Ectodermal cell (in vitro differentiated cells): ENCODE results near the gene CLDN16.

Experiments
- H3K27ac ChIP-seq: 2 replicates; pipeline ENCODE4 v1.7.0; 2013; ENCODE audit warnings: mild to moderate bottlenecking, low read depth, low read length; ENCODE audit not compliant: insufficient read depth, poor library complexity, severe bottlenecking
- H3K27me3 ChIP-seq: 2 replicates; pipeline ENCODE4 v1.7.0; 2013; ENCODE audit warnings: mild to moderate bottlenecking, low read length; ENCODE audit not compliant: insufficient read depth, control insufficient read depth, poor library complexity, severe bottlenecking
- H3K36me3 ChIP-seq: one replicate; pipeline ENCODE4 v1.7.0; 2013; ENCODE audit warnings: low read length; ENCODE audit not compliant: control insufficient read depth, insufficient read depth
- H3K4me1 ChIP-seq: one replicate; pipeline ENCODE4 v1.7.0; 2013; ENCODE audit warnings: low read length; ENCODE audit not compliant: control insufficient read depth, insufficient read depth
- H3K4me3 ChIP-seq: 2 replicates; pipeline ENCODE4 v1.7.0; 2013; ENCODE audit warnings: low read depth, low read length, control low read depth; ENCODE audit not compliant: insufficient read depth
- H3K9me3 ChIP-seq: 2 replicates; pipeline ENCODE4 v1.7.0; 2013; ENCODE audit warnings: mild to moderate bottlenecking, low read length, moderate library complexity; ENCODE audit not compliant: control insufficient read depth
- WGBS, 2 experiments: methylation state at CpG; one replicate each; pipeline ENCODE4 v1.1.7; 2013; ENCODE audit warnings: missing lambda C conversion rate in 2 of 2; 5-methylcytosine and 5-hydroxymethylcytosine counted together

CLDN16 gene

GRCh38 chr3:190401963-190402362 lies 14.0 kb downstream of the CLDN16 start:
- 84 to 96% methylated on average over 2 to 4 of the region's 4 CpGs for WGBS, 2 experiments
- Histone ChIP-seq H3K27ac (no peak overlapping the region), H3K27me3 (no peaks in the 10 kb centered on the region), H3K9me3 (no peaks in the 10 kb centered on the region), H3K4me1 (no peaks in the 10 kb centered on the region), H3K36me3 (no peaks in the 10 kb centered on the region), H3K4me3 (no peak overlapping the region)

- Histone ChIP-seq H3K4me1 (no peaks in the 10 kb centered on the region), H3K36me3 (no peaks in the 10 kb centered on the region), H3K27ac (no peak overlapping the region), H3K9me3 (no peaks in the 10 kb centered on the region), H3K27me3 (no peaks in the 10 kb centered on the region), H3K4me3 (no peak overlapping the region)
- WGBS, 2 experiments: 93 to 95% methylated on average over 8 of the region's 8 CpGs
Measured at GRCh38 chr3:190404715-190405114, 16.8 kb downstream of the CLDN16 start.

- Histone ChIP-seq H3K4me1 (no peaks in the 10 kb centered on the region), H3K9me3 (no peaks in the 10 kb centered on the region), H3K27ac (no peak overlapping the region), H3K27me3 (no peaks in the 10 kb centered on the region), H3K4me3 (no peak overlapping the region), H3K36me3 (no peaks in the 10 kb centered on the region)
- 92 to 97% methylated on average over 3 of the region's 3 CpGs for WGBS, 2 experiments
Measured at GRCh38 chr3:190414297-190414696, 26.3 kb downstream of the CLDN16 start.

GRCh38 chr3:190424108-190424477 lies 36.1 kb downstream of the CLDN16 start:
- Histone ChIP-seq H3K27me3 (no peaks in the 10 kb centered on the region), H3K4me1 (no peaks in the 10 kb centered on the region), H3K9me3 (no peaks in the 10 kb centered on the region), H3K4me3 (no peak overlapping the region), H3K36me3 (no peaks in the 10 kb centered on the region), H3K27ac (no peak overlapping the region)
- 50 to 53% methylated on average over 2 of the region's 2 CpGs for WGBS, 2 experiments

GRCh38 chr3:190424478-190425439 lies 36.8 kb downstream of the CLDN16 start:
- 31 to 42% methylated on average over 11 to 14 of the region's 16 CpGs for WGBS, 2 experiments
- H3K4me1 ChIP-seq: no peaks in the 10 kb centered on the region
- H3K36me3 ChIP-seq: no peaks in the 10 kb centered on the region
- H3K27me3 ChIP-seq: no peaks in the 10 kb centered on the region
- no peak overlapping the region for H3K27ac ChIP-seq
- no peak overlapping the region for H3K4me3 ChIP-seq
- H3K9me3 ChIP-seq: no peaks in the 10 kb centered on the region

GRCh38 chr3:190425833-190426232 lies 37.9 kb downstream of the CLDN16 start:
- Histone ChIP-seq H3K27ac (no peak overlapping the region), H3K36me3 (no peaks in the 10 kb centered on the region)
- WGBS, 2 experiments: 100% methylated on average over 1 of the region's 1 CpG; no CpG with 5 or more reads in 1 of the 2 experiments

GRCh38 chr3:190426806-190427507 lies 39.0 kb downstream of the CLDN16 start:
- Histone ChIP-seq H3K36me3 (no peaks in the 10 kb centered on the region), H3K27ac (no peak overlapping the region), H3K4me3 (no peak overlapping the region), H3K9me3 (no peaks in the 10 kb centered on the region), H3K27me3 (no peaks in the 10 kb centered on the region), H3K4me1 (no peaks in the 10 kb centered on the region)
- WGBS, 2 experiments: 94 to 97% methylated on average over 6 of the region's 6 CpGs

More at GRCh38 chr3:190425833-190426232, 37.9 kb downstream of the CLDN16 start:
- H3K9me3 ChIP-seq: no peaks in the 10 kb centered on the region
- no peak overlapping the region for H3K4me3 ChIP-seq
- H3K27me3 ChIP-seq: no peaks in the 10 kb centered on the region
- H3K4me1 ChIP-seq: no peaks in the 10 kb centered on the region

- Histone ChIP-seq H3K27ac (no peak overlapping the region), H3K4me1 (no peaks in the 10 kb centered on the region), H3K9me3 (no peaks in the 10 kb centered on the region), H3K27me3 (no peaks in the 10 kb centered on the region), H3K36me3 (no peaks in the 10 kb centered on the region), H3K4me3 (no peak overlapping the region)
- 73% methylated on average over 2 of the region's 2 CpGs; no CpG with 5 or more reads in 1 of the 2 experiments for WGBS, 2 experiments
Measured at GRCh38 chr3:190429681-190430080, 41.7 kb downstream of the CLDN16 start.

GRCh38 chr3:190430906-190431305 lies 42.9 kb downstream of the CLDN16 start:
- Histone ChIP-seq H3K27ac (no peak overlapping the region), H3K4me1 (no peaks in the 10 kb centered on the region), H3K9me3 (no peaks in the 10 kb centered on the region), H3K27me3 (no peaks in the 10 kb centered on the region), H3K36me3 (no peaks in the 10 kb centered on the region), H3K4me3 (no peak overlapping the region)
- WGBS, 2 experiments: 100% methylated on average over 1 to 2 of the region's 2 CpGs

- Histone ChIP-seq H3K4me1 (no peaks in the 10 kb centered on the region), H3K27me3 (no peaks in the 10 kb centered on the region), H3K4me3 (no peak overlapping the region), H3K9me3 (no peaks in the 10 kb centered on the region), H3K27ac (no peak overlapping the region), H3K36me3 (no peaks in the 10 kb centered on the region)
Measured at GRCh38 chr3:190432216-190432615, 44.3 kb downstream of the CLDN16 start.
